Measurements from ENCODE around the gene KRT86.
"Not testable (repeated sequence)": the region's sequence is repeated elsewhere in the genome, so short reads cannot be mapped to it uniquely, and the experiment has no call there.

GRCh38 chr12:52287816-52288805 lies 13.7 kb downstream of the KRT86 start:
- TF ChIP-seq EP300, CTCF, POLR2A (IDR thresholded peaks at IDR 0.05): not testable (repeated sequence)
